MM.1S (cell line): ENCODE data around the gene GPHN.

Experiments used
- DNase-seq: peaks from one replicate; pipeline ENCODE4 v3.0.0-alpha.2; 2015
- H2AFZ ChIP-seq: fragments of 300-600 bp; sonication (generic); 2 replicates; pipeline ENCODE4 v1.6.0; 2016; ENCODE audit warnings: antibody characterized with exemption, low read length
- H3F3A ChIP-seq: fragments of 300-600 bp; sonication (generic); 2 replicates; pipeline ENCODE4 v1.6.1; 2016; ENCODE audit warnings: mild to moderate bottlenecking, antibody characterized with exemption, low read length, moderate library complexity, mixed read lengths; ENCODE audit not compliant: insufficient read depth
- H3K27ac ChIP-seq: fragments of 300-600 bp; sonication (generic); 2 replicates; pipeline ENCODE4 v1.5.1; 2016; ENCODE audit warnings: mild to moderate bottlenecking, low read length
- H3K27me3 ChIP-seq: fragments of 300-600 bp; sonication (generic); replicated peaks from 2 replicates; pipeline ENCODE4 v1.6.0; 2016; ENCODE audit warnings: low read length; ENCODE audit not compliant: insufficient read depth
- H3K36me3 ChIP-seq: fragments of 300-600 bp; sonication (generic); replicated peaks from 2 replicates; pipeline ENCODE4 v1.6.1; 2016; ENCODE audit warnings: mild to moderate bottlenecking, low read length, mixed read lengths; ENCODE audit not compliant: insufficient read depth
- H3K4me1 ChIP-seq: fragments of 300-600 bp; sonication (generic); 2 replicates; pipeline ENCODE4 v1.6.1; 2016; ENCODE audit warnings: low read length, mixed read lengths
- H3K4me2 ChIP-seq: fragments of 300-600 bp; sonication (generic); 2 replicates; pipeline ENCODE4 v1.6.0; 2016; ENCODE audit warnings: low read depth, low read length
- H3K4me3 ChIP-seq: fragments of 300-600 bp; sonication (generic); 2 replicates; pipeline ENCODE4 v1.5.1; 2016; ENCODE audit warnings: low read length, mixed read lengths
- H3K79me2 ChIP-seq: fragments of 300-600 bp; sonication (generic); 2 replicates; pipeline ENCODE4 v1.6.1; 2016; ENCODE audit warnings: mixed run types, low read length, mixed read lengths
- H3K9ac ChIP-seq: fragments of 300-600 bp; sonication (generic); 2 replicates; pipeline ENCODE4 v1.6.1; 2016; ENCODE audit warnings: low read length, mixed read lengths
- H3K9me2 ChIP-seq: fragments of 300-600 bp; sonication (generic); replicated peaks from 2 replicates; pipeline ENCODE4 v1.6.1; 2016; ENCODE audit warnings: mild to moderate bottlenecking, low read length, mixed read lengths; ENCODE audit not compliant: insufficient read depth
- H3K9me3 ChIP-seq: fragments of 300-600 bp; sonication (generic); replicated peaks from 2 replicates; pipeline ENCODE4 v1.6.1; 2016; ENCODE audit warnings: mild to moderate bottlenecking, low read length, mixed read lengths; ENCODE audit not compliant: insufficient read depth
- H4K20me1 ChIP-seq: fragments of 300-600 bp; sonication (generic); 2 replicates; pipeline ENCODE4 v1.6.1; 2016; ENCODE audit warnings: mild to moderate bottlenecking, low read length, moderate library complexity, mixed read lengths; ENCODE audit not compliant: insufficient read depth
- CTCF ChIP-seq: fragments of 300-600 bp; sonication (generic); IDR thresholded peaks from 2 replicates; pipeline ENCODE4 v1.5.1; 2016; ENCODE audit warnings: antibody characterized with exemption, low read length, mixed read lengths
- EZH2 ChIP-seq: fragments of 300-600 bp; sonication (generic); optimal IDR thresholded peaks from 2 replicates; pipeline ENCODE3; 2017; ENCODE audit warnings: low read depth, mild to moderate bottlenecking, antibody characterized with exemption, low read length, mixed read lengths
- EZH2phosphoT487 ChIP-seq: fragments of 300-600 bp; sonication (generic); IDR thresholded peaks from 2 replicates; pipeline ENCODE4 v1.6.1; 2018; ENCODE audit warnings: antibody characterized with exemption, low read length

Gene GPHN

DNA sequence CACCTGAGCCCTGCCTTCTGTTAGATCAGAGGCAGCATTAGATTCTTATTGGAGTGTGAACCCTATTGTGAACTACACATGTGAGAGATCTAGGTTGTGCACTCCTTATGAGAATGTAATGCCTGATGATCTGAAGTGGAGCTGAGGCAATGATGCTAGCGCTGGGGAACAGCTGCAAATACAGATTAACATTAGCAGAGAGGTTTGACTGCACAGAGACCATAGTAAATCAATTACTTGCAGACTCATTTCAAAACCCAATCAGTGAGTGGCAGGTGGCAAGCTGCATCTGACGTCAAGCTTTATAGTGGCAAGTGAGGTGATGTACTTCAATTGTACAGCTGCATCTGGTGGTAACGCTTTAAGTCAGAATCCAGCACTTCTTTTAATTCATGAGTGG is 141.6 kb downstream of the GPHN start:
- Histone ChIP-seq H3K4me2 (no peak overlapping the region), H3K79me2 (peaks cover 8% of the 10 kb centered on the region; the same call in 1 of the 2 replicates), H3K27me3 (no peaks in the 10 kb centered on the region), H3K27ac (no peak overlapping the region), H2AFZ (no peak overlapping the region), H3K9ac (no peak overlapping the region), H3K4me3 (no peak overlapping the region), H3K9me3 (no peaks in the 10 kb centered on the region), H3K4me1 (0 out of 2 replicates have a peak, but pooled peaks cover 3% of the 10 kb centered on the region), H3K9me2 (no peaks in the 10 kb centered on the region), H4K20me1 (no peaks in the 10 kb centered on the region), H3K36me3 (no peaks in the 10 kb centered on the region), H3F3A (no peaks in the 10 kb centered on the region)
- TF ChIP-seq EZH2, result no peak
- no peak for DNase-seq

DNA sequence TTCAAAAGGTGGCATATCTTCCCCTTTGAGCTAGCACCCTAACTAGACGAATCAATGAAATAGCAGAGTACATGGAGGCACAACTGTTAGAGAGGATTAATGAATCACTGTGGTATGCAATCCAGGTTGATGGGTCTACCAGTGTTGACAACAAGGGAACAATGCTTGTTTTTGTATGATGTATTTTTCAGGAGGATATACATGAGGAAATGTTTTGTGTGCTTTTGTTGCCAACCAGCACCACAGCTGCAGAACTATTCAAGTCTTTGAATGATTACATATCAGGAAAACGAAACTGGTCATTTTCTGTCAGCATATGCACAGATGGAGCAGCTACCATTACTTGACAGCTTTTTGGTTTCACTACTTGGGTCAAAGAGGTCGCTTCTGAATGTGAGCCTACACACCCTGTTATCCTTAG is 142.6 kb downstream of the GPHN start:
- no peaks in the 10 kb centered on the region for H3K9me3 ChIP-seq
- no peaks in the 10 kb centered on the region for H3K36me3 ChIP-seq
- H3K4me2 ChIP-seq, result no peak overlapping the region
- H3K27ac ChIP-seq, result peak overlapping the region; percentile 45; the same call in 1 of the 2 replicates
- H4K20me1 ChIP-seq, result no peaks in the 10 kb centered on the region
- H3K4me3 ChIP-seq, result no peak overlapping the region
- no peak overlapping the region for H3K9ac ChIP-seq
- 0 out of 2 replicates have a peak, but pooled peaks cover 3% of the 10 kb centered on the region for H3K4me1 ChIP-seq
- H3K9me2 ChIP-seq, result no peaks in the 10 kb centered on the region
- DNase-seq, result peak; percentile 56
- TF ChIP-seq EZH2phosphoT487, result no peak
- TF ChIP-seq CTCF, result no peak
- TF ChIP-seq EZH2, result no peak
- H2AFZ ChIP-seq, result no peak overlapping the region
- H3K27me3 ChIP-seq, result no peaks in the 10 kb centered on the region
- H3F3A ChIP-seq, result no peaks in the 10 kb centered on the region
- H3K79me2 ChIP-seq, result peaks cover 12% of the 10 kb centered on the region; the same call in 1 of the 2 replicates

DNA sequence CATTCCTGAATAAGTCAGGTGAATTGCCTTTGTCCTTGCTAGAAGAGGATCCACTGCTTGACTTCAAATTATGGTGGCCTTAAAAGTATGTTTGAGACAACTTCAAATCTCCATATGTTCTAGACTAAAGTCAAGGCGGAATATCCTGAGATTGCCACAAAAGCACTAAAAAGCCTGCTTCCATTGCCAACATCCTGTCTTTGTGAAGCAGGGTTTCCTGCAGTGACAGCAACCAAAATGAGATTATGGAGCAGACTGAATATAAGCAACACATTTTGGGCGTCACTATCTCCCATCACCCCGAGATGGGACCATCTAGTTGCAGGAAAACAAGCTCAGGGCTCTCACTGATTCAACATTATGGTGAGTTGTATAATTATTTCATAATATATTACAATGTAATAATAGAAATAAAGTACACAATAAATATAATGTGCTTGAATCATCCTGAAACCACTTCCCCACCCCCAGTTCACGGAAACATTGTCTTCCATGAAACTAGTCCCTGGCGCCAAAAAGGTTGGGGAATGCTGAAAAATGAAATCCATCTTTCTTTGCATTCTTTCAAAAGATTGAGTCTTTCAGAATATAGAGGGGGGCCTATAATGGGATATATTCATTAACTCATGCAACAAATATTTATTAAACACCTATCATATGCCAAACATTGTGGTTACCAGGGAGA is 143.7 kb downstream of the GPHN start:
- H3K9ac ChIP-seq, result no peak overlapping the region
- no peaks in the 10 kb centered on the region for H3K9me2 ChIP-seq
- H3K36me3 ChIP-seq, result no peaks in the 10 kb centered on the region
- H3K4me1 ChIP-seq, result no peaks in the 10 kb centered on the region
- H2AFZ ChIP-seq, result no peak overlapping the region
- no peak for DNase-seq
- no peak overlapping the region for H3K27ac ChIP-seq
- no peak for TF ChIP-seq EZH2
- no peaks in the 10 kb centered on the region for H3F3A ChIP-seq
- no peaks in the 10 kb centered on the region for H4K20me1 ChIP-seq
- H3K9me3 ChIP-seq, result no peaks in the 10 kb centered on the region
- H3K79me2 ChIP-seq, result peaks cover 12% of the 10 kb centered on the region; the same call in 1 of the 2 replicates
- H3K27me3 ChIP-seq, result no peaks in the 10 kb centered on the region
- no peak overlapping the region for H3K4me3 ChIP-seq
- H3K4me2 ChIP-seq, result no peak overlapping the region

DNA sequence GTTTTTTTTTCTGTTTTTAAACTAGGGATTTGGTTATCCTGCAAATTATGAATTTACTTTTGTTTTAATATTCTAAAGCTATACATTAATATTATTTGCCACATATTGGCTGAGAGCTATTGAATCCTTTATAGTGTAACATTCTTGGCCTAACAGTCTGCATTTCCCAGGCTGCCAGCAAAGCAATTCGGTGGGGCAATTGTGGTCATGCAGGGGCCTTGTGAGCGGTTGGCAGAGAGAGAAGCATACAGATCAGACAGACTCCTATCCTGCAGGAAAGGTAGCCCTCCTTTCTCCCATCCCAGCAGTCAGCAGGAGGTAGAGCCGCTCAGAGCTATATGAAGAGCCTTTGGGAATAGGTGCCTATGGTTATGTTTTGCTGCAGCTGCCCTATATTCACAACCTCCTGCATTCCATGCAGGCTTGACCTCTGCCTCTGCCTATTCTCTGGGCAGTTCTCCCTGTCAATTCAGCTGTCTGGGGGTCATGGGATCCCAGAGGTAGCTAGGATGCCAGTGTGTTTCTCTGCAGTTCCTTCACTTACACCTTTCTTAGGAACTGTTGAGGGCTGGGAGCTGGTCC is 144.7 kb downstream of the GPHN start:
- no peaks in the 10 kb centered on the region for H4K20me1 ChIP-seq
- no peaks in the 10 kb centered on the region for H3K9me2 ChIP-seq
- H3K9ac ChIP-seq, result no peak overlapping the region
- no peak overlapping the region for H2AFZ ChIP-seq
- H3K4me3 ChIP-seq, result no peak overlapping the region
- H3K4me2 ChIP-seq, result no peak overlapping the region
- no peaks in the 10 kb centered on the region for H3K36me3 ChIP-seq
- no peak for DNase-seq
- no peaks in the 10 kb centered on the region for H3F3A ChIP-seq
- TF ChIP-seq EZH2phosphoT487 (no peak), CTCF (no peak), EZH2 (no peak)
- H3K4me1 ChIP-seq, result no peaks in the 10 kb centered on the region
- H3K27ac ChIP-seq, result no peak overlapping the region
- peaks cover 12% of the 10 kb centered on the region; the same call in 1 of the 2 replicates for H3K79me2 ChIP-seq
- H3K9me3 ChIP-seq, result no peaks in the 10 kb centered on the region
- H3K27me3 ChIP-seq, result no peaks in the 10 kb centered on the region
